DMS153 treated with DMSO at 0.1 percent for 48 hours (cell line): ENCODE measurements around the gene GPR173.

Experiments
- DNase-seq: peaks from one replicate; lab custom pipeline; 2025; ENCODE audit not compliant: unreplicated experiment; lab: John Stamatoyannopoulos, UW

The GPR173 gene

DNA sequence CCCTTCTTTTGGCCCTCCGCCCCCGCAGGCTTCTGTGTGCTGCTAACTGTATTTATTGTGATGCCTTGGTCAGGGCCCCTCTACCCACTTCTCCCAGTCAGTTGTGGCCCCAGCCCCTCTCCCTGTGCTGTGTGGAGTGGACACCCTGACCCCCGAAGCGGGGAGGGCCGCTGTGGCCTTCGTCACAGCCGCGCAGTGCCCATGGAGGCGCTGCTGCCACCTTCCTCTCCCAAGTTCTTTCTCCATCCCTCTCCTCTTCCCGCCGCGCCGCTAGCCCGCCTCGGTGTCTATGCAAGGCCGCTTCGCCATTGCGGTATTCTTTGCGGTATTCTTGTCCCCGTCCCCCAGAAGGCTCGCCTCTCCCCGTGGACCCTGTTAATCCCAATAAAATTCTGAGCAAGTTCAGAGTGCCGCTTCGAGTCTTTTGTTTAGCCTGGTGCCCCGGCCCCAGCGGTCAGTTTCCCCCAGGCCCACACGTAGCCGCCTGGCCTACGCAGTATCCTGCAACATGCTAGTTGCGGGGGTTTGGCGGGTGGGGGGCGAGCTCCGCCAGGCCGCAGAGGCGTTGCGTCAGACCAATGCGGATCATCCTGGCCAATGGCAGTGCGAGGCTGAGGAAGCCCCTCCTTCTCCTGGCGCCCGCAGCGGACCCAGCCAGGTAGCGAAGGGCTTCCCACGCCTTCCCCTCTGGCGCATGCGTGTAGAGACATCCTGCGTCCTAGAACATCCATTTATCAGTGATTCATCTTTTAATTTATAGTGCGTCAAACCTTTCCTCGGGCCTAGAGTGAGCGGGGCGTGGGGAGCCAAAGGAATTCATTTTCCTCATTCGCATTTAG lies 39.8 kb downstream of the GPR173 start:
- DNase-seq, result peak; percentile 16

DNA sequence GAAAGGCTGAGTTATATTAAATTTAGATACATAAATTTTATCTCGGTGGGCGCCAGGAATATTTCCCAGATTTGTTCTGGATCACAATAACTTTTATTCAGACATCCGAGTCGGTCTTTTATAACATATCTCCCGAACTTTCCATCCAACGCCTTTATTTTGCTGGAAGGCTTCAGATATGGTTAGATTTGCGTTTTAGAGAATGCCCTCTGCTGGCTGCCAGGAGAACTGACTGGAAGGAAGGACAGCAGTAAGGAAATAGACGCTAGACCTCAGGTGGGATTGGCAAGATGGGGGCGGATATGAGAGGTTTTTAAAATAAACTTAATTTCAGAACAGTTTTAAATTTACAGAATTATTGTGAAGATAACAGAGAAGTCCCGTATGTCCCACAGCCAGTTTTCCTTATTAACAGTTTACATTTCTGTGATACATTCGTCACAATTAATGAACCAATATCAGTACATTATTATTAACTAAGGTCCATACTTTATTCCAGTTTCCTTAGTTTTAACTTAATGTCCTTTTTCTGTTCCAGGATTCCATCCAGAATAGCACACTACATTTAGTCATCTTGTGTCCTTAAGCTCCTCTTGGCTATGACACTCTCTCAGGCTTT lies 40.7 kb downstream of the GPR173 start:
- DNase-seq, result peak; percentile 44

DNA sequence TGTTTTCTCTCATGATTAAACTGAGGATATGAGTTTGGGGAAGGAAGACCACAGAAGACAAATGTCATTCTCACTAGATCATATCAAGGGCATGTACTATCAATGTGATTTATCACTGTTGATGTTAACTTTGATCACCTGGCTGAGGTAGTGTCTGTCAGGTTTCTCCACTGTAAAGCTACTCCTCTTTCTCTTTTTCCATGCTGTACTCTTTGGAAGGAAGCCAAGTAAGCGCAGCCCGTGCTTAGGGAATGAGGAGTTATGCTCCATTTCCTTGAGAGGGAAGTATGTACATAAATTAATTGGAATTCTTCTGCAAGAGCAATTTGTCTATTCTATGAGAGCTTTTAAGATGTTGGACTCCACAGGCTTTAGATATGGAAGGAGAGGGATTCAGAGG lies 41.3 kb downstream of the GPR173 start:
- DNase-seq, result no peak

DNA sequence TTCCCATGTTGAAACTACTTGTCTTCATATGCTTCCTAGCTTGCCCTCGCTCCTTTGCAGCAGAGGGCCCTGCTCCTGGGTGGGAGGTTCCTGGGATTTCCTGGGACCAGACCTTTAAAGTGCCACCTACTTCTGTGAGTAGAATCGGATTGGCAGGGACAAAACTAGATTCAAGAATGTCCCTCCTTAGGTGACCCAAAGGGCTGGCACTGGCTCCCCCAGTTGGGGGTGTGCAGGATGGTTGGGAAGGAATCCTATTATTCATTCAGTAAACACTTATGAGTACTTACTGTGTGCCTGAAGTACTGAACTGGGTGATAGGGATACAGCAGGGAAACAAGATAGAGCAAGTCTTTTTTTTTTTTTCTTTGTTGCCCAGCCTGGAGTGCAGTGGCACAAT lies 42.8 kb downstream of the GPR173 start:
- DNase-seq, result no peak

DNA sequence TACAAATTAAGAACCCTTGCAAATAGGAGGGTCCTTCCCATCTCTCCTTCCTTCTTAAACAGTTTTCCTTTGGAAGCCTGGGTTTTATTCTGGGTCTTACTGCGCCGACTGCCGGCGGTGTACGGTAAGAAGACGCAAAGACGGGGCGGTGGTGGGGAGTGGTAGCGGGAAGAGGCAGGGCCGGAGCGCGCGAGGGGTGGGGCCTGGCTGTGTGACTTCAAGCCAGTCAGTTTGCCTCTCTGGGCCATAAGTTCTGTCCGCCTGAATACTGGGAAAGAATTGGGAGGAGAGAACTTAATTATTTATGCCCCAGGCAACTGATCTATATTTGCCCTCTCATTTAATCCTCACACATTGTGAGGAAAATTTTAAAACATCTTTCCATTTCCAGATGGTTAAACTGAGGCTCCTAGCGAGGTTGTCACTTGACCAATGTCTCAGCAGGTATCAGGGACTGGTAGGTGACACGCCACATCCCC lies 44.6 kb downstream of the GPR173 start:
- DNase-seq, result peak; percentile 24

DNA sequence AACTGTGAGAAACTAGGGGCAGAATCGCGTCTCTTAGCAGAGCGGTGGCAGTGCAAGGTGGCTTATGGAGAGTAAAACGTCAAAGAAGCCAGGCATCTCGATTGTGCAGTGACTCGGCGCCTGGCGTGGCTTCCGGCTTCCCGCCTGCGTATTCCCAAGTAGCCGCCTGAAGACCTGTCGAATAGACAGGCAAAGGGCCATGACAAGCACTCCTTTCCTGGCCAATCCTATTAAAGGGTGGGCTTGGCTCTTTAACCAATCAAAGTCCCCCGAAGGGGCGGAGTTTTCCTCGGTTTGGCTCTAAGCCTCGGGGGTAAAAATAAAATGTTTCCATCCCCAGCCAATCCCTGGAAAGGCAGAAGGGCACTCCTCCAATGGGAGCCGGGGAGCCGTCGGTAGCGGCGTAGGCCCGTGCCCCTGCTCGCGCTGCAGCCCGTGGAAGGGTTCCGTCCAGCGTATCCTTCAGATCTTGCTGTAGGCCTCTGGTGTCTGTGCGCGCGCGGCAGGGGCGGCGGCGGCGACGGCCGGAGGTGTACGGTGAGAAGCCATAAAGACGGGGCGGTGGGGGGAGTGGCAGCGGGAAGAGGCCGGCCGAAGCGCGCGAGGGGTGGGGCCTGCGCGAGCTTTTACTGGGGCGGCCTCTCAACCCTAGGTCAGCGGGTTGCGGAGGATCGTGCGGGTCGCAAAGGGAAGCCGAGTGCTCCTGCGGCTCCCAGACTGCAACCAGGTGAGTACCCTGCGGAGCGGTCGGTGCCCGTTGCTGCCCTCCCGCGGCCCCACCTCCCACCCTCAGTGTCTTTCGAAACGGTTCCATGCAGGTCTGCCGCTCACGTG lies 45.4 kb downstream of the GPR173 start, which contains the start of gene KANTR:
Gene KANTR (plus strand): TSS at position 395 of the 834 bp plus-strand sequence. CDS start 30,131 bp downstream, outside the sequence.
- peak; percentile 77 for DNase-seq

DNA sequence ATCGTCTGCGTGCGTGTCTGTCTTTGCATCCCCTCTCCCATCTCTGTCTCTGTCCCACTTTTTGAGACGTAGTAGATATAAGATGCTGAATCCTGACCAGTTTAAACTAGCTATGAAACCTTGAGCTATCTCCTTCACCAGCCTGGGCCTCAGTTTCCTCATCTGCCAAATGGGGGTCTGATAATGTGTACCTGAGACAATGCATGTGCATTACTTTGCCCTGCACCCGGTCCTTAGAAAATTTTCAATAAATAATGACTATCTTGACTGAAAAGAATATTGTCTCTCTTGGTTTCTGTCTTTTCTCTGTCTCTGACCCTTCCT lies 46.0 kb downstream of the GPR173 start:
- no peak for DNase-seq

DNA sequence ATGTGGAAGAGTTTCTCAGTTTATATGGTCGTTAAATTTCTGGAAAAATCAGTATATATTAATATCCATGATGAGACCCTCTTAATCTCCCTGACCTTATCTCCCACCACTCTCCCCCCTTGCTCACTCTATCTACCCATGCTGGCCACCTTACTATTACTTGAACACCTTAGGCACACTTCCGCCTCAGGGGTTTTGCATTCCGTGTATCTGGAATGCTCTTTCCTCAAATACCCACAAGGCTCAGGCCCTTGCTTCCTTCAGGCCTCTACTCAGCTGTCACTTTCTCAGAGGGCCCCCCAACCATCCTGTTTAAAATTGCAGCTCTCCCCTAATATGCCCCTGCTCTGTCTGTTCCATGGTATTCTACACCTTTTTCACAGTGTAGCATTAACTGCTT lies 47.2 kb downstream of the GPR173 start:
- no peak for DNase-seq

DNA sequence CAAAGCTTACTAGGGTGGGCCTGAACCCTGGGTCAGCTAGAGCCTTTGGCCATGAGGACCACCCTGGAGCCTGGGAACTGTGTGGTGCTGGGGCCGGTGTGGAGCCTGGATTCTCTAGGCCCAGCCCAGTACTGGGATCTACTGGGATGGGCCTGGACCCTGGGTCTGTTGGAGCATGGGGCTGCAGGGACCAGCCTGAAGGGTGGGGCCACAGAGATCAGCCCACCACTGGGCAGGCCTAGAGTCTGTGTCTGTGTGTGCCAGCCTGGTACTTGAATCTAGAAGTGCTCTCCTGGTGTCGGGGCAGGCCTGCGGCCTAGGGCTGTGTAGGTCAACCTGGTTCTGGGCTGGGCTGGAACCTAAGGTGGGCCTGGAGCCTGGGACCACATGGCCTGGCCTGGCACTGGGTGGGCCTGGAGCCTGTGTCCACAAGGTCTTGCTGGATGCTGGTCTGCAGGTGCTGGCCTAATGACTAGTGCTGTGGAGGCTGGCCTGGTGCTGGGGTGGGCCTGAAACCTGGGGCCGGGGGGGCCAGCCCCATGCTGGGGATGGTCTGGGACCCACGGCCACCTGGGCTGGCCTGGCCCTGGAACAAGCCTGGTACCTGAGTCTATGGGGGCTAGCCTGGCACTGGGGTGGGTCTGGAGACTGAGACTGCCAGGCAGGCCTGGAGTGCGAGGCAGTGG lies 66.4 kb downstream of the GPR173 start:
- no peak for DNase-seq

DNA sequence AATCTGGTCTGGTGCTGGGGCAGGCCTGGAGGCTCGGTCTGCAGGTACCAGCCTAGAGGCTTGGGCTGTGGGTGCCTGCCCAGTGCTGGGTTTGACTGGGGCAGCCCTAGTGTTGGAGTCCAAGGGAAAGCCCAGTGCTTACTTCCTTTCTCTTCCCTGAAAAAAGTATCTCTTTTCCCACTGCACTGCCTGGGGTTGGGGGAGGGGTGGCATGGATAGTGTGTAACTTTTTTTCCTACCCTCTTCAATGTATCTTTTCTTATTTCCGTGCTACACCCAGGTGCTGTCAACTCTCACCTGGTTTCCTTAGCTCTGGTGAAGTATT lies 66.9 kb downstream of the GPR173 start:
- DNase-seq, result no peak

DNA sequence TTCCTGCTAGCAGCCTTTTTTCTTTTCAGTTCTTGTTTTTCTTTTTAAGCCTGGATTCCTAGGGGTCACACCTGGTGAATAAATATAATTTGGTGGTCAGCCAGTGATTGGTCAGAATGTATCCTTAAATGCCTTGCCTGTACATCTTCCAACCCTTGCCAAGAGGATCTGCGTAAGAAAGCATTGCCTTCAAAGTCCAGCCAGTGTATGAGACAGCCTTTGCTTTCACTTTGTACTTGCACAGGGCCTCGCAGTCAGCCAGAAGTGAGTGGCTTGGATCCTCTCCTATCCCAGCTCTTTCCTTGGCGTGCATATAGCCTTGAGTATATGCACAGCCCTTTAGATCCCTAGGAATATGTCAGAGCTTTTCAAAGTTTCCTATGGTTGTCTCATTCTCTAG lies 67.5 kb downstream of the GPR173 start:
- DNase-seq, result no peak

DNA sequence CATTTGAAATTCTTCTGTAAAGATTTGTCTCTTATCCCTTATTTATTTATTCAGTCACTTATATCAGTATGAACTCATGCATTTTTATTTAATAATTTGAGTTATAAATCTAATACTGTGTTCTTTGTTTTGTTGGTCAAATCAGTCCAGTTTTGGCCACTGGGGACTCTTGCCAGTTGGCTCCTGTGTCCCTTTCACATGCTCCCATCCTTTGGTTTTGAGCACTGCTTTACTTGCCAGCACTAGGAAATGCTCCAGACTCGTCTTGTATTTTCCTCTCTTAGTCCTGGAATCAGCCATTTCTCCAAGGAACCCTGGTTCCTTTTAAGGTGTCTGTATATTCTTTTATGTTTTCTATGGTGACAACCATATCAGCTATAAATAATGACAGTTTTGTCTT lies 73.4 kb downstream of the GPR173 start:
- no peak for DNase-seq

DNA sequence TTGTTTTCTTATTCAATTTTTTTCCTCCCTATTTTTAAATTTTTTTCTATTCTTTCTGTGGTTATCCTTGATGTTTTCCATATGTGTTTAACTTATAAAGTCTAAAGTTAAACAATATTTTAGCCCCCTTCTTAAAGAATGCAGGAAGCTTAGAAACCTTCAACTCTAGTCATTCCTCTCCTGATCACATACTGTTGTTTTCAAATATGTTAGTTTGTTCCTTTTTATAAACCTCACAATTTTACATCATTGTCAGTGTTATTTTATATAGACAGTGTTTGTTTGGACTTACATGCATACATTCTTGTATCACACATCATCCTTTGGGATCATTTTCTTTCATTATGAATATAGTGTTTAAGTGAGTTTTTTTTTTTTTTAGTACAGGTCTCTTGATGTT lies 76.9 kb downstream of the GPR173 start:
- DNase-seq, result no peak

DNA sequence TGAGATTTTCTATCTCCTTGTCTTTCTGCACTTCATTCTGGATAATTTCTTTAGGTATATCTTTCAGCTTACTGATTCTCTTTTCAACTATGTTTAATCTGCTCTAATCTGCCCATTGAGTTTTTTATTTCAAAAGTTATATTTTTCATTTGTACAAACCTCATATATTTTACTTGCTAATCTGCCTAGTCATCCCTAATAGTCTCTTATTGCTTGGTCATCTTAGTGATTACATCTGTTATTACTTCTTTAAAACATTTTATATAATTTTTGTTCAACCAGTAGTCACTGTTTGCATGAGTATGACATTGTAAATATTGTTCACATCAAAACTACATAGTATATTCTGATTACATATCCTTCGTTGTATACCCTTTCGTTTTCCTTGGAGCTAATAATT lies 77.8 kb downstream of the GPR173 start:
- DNase-seq, result no peak

DNA sequence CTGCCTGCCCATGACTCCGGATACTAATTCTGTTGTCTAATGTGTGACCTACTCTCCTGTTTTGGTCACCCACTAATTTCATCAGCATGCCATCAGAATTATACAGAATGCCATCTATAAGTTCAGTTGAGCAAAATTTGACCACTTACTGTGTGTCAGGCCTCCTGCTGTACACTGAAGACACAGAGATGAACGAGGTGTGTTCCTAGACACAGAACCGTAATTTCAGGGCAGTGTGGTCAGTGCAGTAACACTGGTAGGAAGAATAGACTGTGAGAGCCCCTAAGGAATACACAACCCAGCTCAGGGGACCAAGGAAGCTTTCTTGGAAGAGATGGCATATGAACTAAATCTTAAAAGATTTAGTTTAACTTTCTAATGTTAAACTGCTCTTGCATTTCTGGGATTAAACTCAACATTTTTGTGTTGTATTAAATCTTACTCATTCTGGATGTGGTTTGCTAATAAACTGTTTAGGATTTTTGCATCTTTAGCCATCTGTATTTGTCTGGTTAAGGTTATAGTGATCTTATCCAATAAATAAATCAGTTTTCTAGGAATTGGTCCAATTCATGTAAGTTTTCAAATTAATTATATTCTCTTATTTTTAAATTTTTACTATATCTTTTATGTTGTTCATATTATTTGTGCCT lies 79.6 kb downstream of the GPR173 start:
- no peak for DNase-seq
